Neural progenitor cell (in vitro differentiated cells): ENCODE data around the gene MAN2B2.

ENCODE experiments used
- CTCF ChIP-seq: fragments of 200-600 bp; sonication (generic); IDR thresholded peaks from 2 replicates; pipeline ENCODE4 v1.5.1; 2017; ENCODE audit warnings: antibody characterized with exemption, mild to moderate bottlenecking
- EZH2 ChIP-seq: fragments of 200-600 bp; sonication (generic); IDR thresholded peaks from 2 replicates; pipeline ENCODE4 v1.6.1; 2017; ENCODE audit warnings: antibody characterized with exemption, mild to moderate bottlenecking, moderate library complexity
- EZH2phosphoT487 ChIP-seq: fragments of 200-600 bp; sonication (generic); IDR thresholded peaks from 2 replicates; pipeline ENCODE4 v1.6.1; 2017; ENCODE audit warnings: antibody characterized with exemption

- TF ChIP-seq CTCF (no peak), EZH2phosphoT487 (no peak), EZH2 (no peak)
Measured at GRCh38 chr4:6632125-6632524, 57.1 kb downstream of the MAN2B2 start.
